BJ (cell line): ENCODE results near the gene OPCML. TPM values are rescaled to one million over a fixed set of nuclear protein-coding genes. Genes with fewer than 3 reads are reported as not detected.

Experiments
- CTCF ChIA-PET: fragments of 350-600 bp; formaldehyde crosslinking; extraction: SDS; loops from one replicate; lab custom pipeline; 2021; ENCODE audit warnings: antibody characterized with exemption, inconsistent platforms; lab: Yijun Ruan, JAX
- POLR2A ChIA-PET: fragments of 300-600 bp; sonication (Branson Sonifier 250); formaldehyde crosslinking; extraction: SDS; loops from one replicate; lab custom pipeline; 2021; ENCODE audit warnings: antibody characterized with exemption; lab: Charles Lee
- DNase-seq: peaks from one replicate; pipeline ENCODE4 v3.0.0-alpha.2; 2011; ENCODE audit warnings: low read depth
- H3K27me3 ChIP-seq: 2 replicates; pipeline ENCODE4 v1.6.0; 2011; ENCODE audit warnings: low read length; ENCODE audit not compliant: control insufficient read depth, insufficient read depth
- H3K36me3 ChIP-seq: 2 replicates; pipeline ENCODE4 v1.5.1; 2011; ENCODE audit warnings: low read length; ENCODE audit not compliant: control insufficient read depth, insufficient read depth
- H3K4me3 ChIP-seq: 2 replicates; pipeline ENCODE4 v1.5.1; 2011; ENCODE audit warnings: low read depth, mild to moderate bottlenecking, control low read depth, low read length
- polyA plus RNA-seq: library from polyadenylated mRNA; depleted of rRNA; stranded (reverse); fragments of >200 nt; gene quantifications from 2 replicates; pipeline ENCODE4 v1.2.3, GENCODE V29; 2011
- TF ChIP-seq, protein P1 (sequence below): IDR thresholded peaks from 2 replicates; pipeline ENCODE4 v1.5.1; 2011; ENCODE audit warnings: low read depth, mild to moderate bottlenecking, control low read depth, inconsistent platforms, low read length, moderate library complexity; ENCODE audit not compliant: insufficient read depth

Gene OPCML
- polyA plus RNA-seq, 1 experiment: 2.0 TPM

DNA sequence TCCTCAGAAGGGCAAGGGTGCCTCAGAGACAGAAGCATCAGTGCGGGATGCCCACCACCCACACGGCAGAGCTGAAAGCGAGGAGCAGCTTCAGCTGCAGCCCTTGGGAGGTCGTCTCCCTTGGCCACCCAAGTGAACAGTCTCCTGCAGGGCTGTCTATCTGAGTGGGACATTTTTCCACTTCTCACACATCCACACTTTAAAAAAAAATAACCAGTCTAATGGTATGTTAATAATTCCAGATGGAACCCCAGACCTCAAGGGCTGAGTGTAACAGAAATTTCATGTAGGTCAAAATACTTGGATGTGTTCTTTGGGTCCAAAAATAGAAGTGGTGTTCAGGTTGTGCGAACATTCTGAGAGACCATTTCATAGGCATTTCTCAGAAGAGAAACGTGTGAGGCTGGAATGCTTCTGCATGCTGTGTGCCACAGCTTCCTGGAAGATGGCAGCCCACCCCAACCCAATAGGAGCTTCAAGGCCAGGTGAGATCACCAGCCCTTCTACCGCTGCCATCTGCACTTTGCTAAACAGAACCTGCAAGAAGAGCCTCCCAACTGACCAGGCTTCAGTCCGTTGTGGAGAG, 623.2 kb downstream of the OPCML start:
- POLR2A ChIA-PET: no interaction called here
- no peak for DNase-seq

DNA sequence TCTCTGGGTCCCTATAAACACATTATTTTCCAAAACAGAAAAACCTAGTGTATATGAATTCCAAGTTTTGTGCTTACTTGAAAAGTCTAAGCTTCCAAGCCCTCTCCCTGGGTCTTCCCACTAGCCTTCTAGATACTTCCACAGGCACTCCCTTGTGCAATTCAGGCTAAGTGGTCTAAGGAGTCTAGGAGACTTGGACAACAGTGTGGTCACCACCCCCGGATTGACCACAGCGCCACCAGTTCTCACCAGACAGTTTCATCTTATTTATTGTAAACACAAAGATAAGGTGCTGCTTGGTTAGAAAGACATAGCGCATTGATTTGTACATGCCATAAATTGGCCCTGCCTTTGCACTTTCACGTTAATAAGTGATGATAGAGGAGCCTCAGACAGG, 623.9 kb downstream of the OPCML start:
- CTCF ChIA-PET: no interaction called here
- DNase-seq: no peak
- TF ChIP-seq, protein P1, sequence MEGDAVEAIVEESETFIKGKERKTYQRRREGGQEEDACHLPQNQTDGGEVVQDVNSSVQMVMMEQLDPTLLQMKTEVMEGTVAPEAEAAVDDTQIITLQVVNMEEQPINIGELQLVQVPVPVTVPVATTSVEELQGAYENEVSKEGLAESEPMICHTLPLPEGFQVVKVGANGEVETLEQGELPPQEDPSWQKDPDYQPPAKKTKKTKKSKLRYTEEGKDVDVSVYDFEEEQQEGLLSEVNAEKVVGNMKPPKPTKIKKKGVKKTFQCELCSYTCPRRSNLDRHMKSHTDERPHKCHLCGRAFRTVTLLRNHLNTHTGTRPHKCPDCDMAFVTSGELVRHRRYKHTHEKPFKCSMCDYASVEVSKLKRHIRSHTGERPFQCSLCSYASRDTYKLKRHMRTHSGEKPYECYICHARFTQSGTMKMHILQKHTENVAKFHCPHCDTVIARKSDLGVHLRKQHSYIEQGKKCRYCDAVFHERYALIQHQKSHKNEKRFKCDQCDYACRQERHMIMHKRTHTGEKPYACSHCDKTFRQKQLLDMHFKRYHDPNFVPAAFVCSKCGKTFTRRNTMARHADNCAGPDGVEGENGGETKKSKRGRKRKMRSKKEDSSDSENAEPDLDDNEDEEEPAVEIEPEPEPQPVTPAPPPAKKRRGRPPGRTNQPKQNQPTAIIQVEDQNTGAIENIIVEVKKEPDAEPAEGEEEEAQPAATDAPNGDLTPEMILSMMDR: no peak
- POLR2A ChIA-PET: no interaction called here
- H3K27me3 ChIP-seq: no peaks in the 10 kb centered on the region
- H3K4me3 ChIP-seq: no peak overlapping the region
- no peaks in the 10 kb centered on the region for H3K36me3 ChIP-seq

More for the DNA sequence above, 623.2 kb downstream of the OPCML start:
- no peaks in the 10 kb centered on the region for H3K27me3 ChIP-seq
- H3K4me3 ChIP-seq: no peak overlapping the region
- CTCF ChIA-PET: no interaction called here
- no peaks in the 10 kb centered on the region for H3K36me3 ChIP-seq
- TF ChIP-seq, protein P1: no peak

DNA sequence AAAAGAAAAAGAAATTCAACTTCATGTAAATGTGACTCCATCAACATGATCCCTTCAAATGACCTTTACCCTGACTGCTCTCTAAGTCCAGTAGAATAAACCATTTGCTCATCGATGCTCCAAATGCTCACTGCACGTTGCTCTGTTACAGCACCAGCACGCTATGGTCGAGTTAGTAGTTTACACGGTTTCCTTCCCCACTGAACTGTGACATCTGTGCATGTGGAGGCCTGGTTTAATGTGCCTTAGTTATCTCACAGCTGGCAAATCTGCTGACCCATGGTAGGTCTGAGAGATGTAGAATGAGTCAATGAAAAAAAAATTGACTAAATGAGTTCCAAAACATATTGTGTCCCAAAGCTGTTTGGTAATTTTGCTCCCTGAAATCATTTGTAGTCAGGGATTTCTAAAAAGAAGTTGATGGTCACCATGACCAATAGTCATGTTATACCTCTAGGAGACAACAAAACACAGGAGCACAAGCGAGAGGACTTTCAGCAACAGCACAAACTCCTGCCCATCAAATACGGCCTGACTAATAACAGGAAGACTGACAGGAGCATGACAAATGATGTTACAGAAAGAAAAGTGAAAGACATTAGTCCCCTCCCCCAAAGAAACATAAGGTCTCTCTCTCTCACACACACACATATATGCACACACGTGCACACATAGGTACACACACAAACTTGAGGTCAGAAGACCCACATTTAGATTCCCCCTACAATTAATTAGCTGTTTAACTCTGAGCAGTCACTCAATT, 624.5 kb downstream of the OPCML start:
- Histone ChIP-seq H3K36me3 (no peaks in the 10 kb centered on the region), H3K4me3 (no peak overlapping the region), H3K27me3 (no peaks in the 10 kb centered on the region)
- TF ChIP-seq, protein P1: no peak
- DNase-seq: no peak
- CTCF ChIA-PET: no interaction called here
- POLR2A ChIA-PET: no interaction called here

DNA sequence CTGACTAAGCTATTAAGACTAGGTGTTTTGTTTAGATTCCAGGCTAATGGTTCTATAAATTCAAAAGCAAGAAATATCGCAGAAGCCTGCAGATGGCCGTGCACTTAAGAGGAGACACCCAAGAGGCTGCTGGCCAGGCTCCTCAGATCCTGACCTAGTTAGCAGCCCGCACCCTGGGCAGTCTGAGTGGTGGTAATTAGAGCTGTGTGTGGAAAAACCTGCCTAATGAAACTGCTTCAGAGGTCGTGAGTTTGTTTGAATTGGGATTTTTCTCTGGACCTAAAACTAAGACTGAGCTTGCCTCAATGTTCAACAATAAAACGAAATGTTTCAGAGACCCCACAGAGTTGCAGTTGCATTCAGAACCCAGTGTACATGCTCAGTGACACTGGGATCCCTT, 627.7 kb downstream of the OPCML start:
- H3K27me3 ChIP-seq: no peaks in the 10 kb centered on the region

DNA sequence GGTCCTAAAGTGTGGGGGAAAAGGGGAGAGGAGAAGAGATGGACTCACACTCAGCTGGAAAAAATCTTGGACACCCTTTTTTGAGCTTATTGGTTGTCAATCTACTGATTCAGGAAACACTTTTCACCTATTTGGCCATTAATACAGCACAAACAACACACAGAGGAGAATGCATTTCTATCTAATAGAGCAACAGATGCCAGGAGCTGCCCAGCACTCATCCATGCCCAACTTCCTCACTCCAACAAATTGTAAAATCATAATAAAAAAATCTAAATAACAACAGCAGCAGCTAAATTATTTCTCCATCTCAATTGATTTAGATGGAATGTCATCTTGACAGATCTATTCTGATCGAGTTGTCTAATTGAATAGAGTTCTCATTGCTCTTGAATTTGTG, 628.2 kb downstream of the OPCML start:
- Histone ChIP-seq H3K36me3 (no peaks in the 10 kb centered on the region), H3K4me3 (no peak overlapping the region), H3K27me3 (no peaks in the 10 kb centered on the region)
- ChIA-PET CTCF (no interaction called here), POLR2A (no interaction called here)
- TF ChIP-seq, protein P1: no peak
- no peak for DNase-seq

More for the DNA sequence above, 627.7 kb downstream of the OPCML start:
- ChIA-PET CTCF (no interaction called here), POLR2A (no interaction called here)
- Histone ChIP-seq H3K36me3 (no peaks in the 10 kb centered on the region), H3K4me3 (no peak overlapping the region)
- DNase-seq: no peak
- TF ChIP-seq, protein P1: no peak
